ENCODE results near the gene ZNF827. TPM values are rescaled to one million over a fixed set of nuclear protein-coding genes. Genes with fewer than 3 reads are reported as not detected.

Gene ZNF827
- total RNA-seq, 1 donor from 2014 or later, result 19.5 TPM

DNA sequence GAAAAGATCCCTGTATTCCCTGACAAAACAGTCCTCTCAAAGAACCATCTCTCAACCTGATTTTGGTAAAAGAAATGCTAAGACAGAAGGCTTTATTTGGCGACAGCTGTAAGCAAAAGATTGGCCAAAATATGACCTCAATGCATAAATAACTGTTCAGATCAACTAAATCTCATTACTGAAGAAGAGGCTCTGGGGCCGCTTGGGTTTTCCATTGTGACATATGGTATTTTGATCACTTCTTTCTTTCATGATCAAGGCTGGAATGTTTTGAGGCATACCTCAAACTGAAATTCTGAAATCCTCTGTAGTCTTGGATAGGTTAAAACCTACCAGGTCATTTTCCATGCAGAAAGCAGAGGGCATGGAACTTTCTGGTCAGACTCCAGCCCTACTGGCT lies 152.4 kb downstream of the ZNF827 start:
- Histone ChIP-seq H3K9me3 (no peaks in the 10 kb centered on the region), H3K4me1 (peaks cover 2 to 9% of the 10 kb centered on the region in 2 donors), H3K4me3 (no peak overlapping the region), H3K27me3 (no peaks in the 10 kb centered on the region), H3K36me3 (no peaks in the 10 kb centered on the region), H3K27ac (peak overlapping the region in 1 of 2 donors; percentile 47)
- no peak for DNase-seq (ENCODE audit: low spot score in 2 of 2)
- intact Hi-C loops (cut with DNase I), result no loop called here
- no peak for TF ChIP-seq CTCF (IDR thresholded peaks at IDR 0.05)

GRCh38 chr4:145785391-145786008 lies 153.1 kb downstream of the ZNF827 start:
- TF ChIP-seq CTCF (IDR thresholded peaks at IDR 0.05), result no peak

DNA sequence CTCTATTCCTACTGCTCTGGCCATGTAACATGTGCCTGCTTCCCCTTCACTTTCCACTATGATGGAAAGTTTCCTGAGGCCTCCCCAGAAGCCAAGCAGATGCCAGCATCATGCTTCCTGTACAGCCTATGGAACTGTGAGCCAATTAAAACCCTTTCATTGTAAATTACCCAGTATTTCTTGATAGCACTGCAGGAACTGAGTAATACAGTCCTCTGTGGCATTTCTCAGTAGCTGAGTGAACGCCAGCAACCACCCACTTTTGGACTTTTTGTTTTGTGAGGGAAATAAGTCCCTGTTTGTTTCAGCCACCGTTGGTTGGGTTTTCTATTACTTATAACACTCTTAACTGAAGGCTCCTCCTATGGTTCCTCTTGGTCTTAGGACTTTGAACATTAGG lies 154.6 kb downstream of the ZNF827 start:
- DNase-seq (ENCODE audit: low spot score in 2 of 2), result no peak
- Histone ChIP-seq H3K4me1 (peaks cover 2 to 9% of the 10 kb centered on the region in 2 donors), H3K4me3 (no peak overlapping the region), H3K36me3 (no peaks in the 10 kb centered on the region), H3K9me3 (no peaks in the 10 kb centered on the region), H3K27ac (no peak overlapping the region), H3K27me3 (no peaks in the 10 kb centered on the region)
- TF ChIP-seq CTCF (IDR thresholded peaks at IDR 0.05), result no peak
- intact Hi-C loops (cut with DNase I), result no loop called here

More at GRCh38 chr4:145785391-145786008, 153.1 kb downstream of the ZNF827 start:
- Histone ChIP-seq H3K27me3 (no peaks in the 10 kb centered on the region), H3K4me3 (no peak overlapping the region), H3K4me1 (peaks cover 2 to 9% of the 10 kb centered on the region in 2 donors), H3K27ac (peak overlapping the region; percentile 47 to 52), H3K9me3 (no peaks in the 10 kb centered on the region), H3K36me3 (no peaks in the 10 kb centered on the region)
- intact Hi-C loops (cut with DNase I), result no loop called here
- DNase-seq (ENCODE audit: low spot score in 2 of 2), result no peak

- TF ChIP-seq CTCF (IDR thresholded peaks at IDR 0.05), result no peak
- peaks cover 2 to 9% of the 10 kb centered on the region in 2 donors for H3K4me1 ChIP-seq
These were observed 155.9 kb downstream of the ZNF827 start for GRCh38 chr4:145782756-145783155.

GRCh38 chr4:145781351-145781750 lies 157.3 kb downstream of the ZNF827 start:
- no peak overlapping the region for H3K4me3 ChIP-seq
- H3K27ac ChIP-seq, result no peak overlapping the region
- no peaks in the 10 kb centered on the region for H3K27me3 ChIP-seq
- intact Hi-C loops (cut with DNase I), result no loop called here
- H3K4me1 ChIP-seq, result peaks cover 2 to 7% of the 10 kb centered on the region in 2 donors
- TF ChIP-seq CTCF (IDR thresholded peaks at IDR 0.05), result no peak
- H3K9me3 ChIP-seq, result no peaks in the 10 kb centered on the region
- DNase-seq (ENCODE audit: low spot score in 2 of 2), result no peak
- peaks cover 0 to 1% of the 10 kb centered on the region in 2 donors for H3K36me3 ChIP-seq

More at GRCh38 chr4:145782756-145783155, 155.9 kb downstream of the ZNF827 start:
- H3K27me3 ChIP-seq, result no peaks in the 10 kb centered on the region
- intact Hi-C loops (cut with DNase I), result no loop called here
- H3K36me3 ChIP-seq, result no peaks in the 10 kb centered on the region
- no peak overlapping the region for H3K27ac ChIP-seq
- DNase-seq (ENCODE audit: low spot score in 2 of 2), result no peak
- H3K4me3 ChIP-seq, result no peak overlapping the region
- H3K9me3 ChIP-seq, result no peaks in the 10 kb centered on the region

Measured in ascending aorta (tissue), 2 donors.